ENCODE measurements around the gene PABPC1L. TPM values are rescaled to one million over a fixed set of nuclear protein-coding genes. Genes with fewer than 3 reads are reported as not detected.

PABPC1L gene
- total RNA-seq, 1 donor from 2014 or later, result 46.4 TPM

DNA sequence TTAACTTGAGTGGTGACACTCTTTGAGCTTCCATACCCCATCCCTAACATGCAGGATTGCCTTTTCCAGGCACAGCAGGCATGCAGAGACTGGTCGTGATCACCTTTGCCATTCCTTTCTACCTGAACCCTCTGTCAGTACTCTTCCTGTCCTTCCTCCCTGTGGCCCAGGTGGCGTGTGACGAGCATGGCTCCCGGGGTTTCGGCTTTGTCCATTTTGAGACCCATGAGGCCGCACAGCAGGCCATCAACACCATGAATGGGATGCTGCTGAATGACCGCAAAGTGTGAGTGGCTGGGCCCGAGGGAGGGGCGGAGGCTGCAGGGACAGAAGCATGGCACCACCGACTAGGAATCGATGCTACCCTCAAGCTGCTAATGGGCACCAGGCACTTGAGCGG is 6.7 kb downstream of the PABPC1L start:
- peaks cover 9% of the 10 kb centered on the region for H3K36me3 ChIP-seq
- no peak for ATAC-seq
- no peaks in the 10 kb centered on the region for H3K4me1 ChIP-seq
- no peak overlapping the region for H3K27ac ChIP-seq
- no peaks in the 10 kb centered on the region for H3K27me3 ChIP-seq
- H3K9me3 ChIP-seq, result no peaks in the 10 kb centered on the region
- no peak for DNase-seq
- no peak overlapping the region for H3K4me3 ChIP-seq
- intact Hi-C loops (cut with DNase I), result no loop called here
- TF ChIP-seq, protein P1, sequence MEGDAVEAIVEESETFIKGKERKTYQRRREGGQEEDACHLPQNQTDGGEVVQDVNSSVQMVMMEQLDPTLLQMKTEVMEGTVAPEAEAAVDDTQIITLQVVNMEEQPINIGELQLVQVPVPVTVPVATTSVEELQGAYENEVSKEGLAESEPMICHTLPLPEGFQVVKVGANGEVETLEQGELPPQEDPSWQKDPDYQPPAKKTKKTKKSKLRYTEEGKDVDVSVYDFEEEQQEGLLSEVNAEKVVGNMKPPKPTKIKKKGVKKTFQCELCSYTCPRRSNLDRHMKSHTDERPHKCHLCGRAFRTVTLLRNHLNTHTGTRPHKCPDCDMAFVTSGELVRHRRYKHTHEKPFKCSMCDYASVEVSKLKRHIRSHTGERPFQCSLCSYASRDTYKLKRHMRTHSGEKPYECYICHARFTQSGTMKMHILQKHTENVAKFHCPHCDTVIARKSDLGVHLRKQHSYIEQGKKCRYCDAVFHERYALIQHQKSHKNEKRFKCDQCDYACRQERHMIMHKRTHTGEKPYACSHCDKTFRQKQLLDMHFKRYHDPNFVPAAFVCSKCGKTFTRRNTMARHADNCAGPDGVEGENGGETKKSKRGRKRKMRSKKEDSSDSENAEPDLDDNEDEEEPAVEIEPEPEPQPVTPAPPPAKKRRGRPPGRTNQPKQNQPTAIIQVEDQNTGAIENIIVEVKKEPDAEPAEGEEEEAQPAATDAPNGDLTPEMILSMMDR (IDR thresholded peaks at IDR 0.05), result no peak

DNA sequence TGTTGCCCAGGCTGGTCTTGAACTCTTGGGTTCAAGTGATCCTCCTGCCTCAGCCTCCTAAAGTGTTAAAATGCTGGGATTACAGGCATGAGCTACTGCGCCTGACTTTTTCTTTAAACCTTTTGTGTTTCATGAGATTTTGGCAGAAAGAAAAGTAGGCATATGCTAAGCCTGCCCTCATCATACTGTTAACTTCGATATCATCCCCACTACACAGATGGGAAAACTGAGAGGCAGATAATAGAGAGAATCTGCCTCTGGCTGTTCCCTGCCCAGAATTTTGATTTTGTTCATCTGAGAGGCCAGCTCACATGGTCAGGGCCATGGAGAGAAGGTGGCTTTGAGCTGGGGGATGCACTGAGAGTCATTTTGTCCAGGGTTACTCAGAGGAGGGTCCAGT is 7.5 kb downstream of the PABPC1L start:
- peaks cover 11% of the 10 kb centered on the region for H3K36me3 ChIP-seq
- intact Hi-C loops (cut with DNase I), result no loop called here
- no peak for DNase-seq
- TF ChIP-seq, protein P1 (IDR thresholded peaks at IDR 0.05), result no peak
- no peak overlapping the region for H3K27ac ChIP-seq
- H3K4me1 ChIP-seq, result no peaks in the 10 kb centered on the region
- ATAC-seq, result no peak
- H3K4me3 ChIP-seq, result no peak overlapping the region
- H3K27me3 ChIP-seq, result no peaks in the 10 kb centered on the region
- no peaks in the 10 kb centered on the region for H3K9me3 ChIP-seq

DNA sequence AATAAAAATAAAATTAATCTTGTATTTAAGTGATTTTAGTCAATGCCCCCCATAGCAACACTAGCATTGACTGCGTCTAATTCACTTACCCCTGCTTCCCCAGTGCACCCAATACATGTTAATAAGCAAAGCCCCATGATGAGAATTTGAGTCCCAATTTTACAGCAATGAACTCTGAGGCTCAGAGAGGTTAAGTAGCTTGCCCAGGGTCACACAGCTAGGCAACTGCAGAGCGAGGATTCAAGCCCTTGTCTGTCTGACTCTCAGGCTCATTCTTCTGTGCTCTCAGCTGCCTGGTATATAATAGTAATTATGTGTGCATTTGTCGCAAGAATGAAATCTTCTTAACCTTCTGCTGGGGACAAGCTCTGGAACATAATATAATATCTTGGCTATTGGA is 8.5 kb downstream of the PABPC1L start:
- intact Hi-C loops (cut with DNase I), result no loop called here
- ATAC-seq, result no peak
- H3K36me3 ChIP-seq, result peaks cover 13% of the 10 kb centered on the region

DNA sequence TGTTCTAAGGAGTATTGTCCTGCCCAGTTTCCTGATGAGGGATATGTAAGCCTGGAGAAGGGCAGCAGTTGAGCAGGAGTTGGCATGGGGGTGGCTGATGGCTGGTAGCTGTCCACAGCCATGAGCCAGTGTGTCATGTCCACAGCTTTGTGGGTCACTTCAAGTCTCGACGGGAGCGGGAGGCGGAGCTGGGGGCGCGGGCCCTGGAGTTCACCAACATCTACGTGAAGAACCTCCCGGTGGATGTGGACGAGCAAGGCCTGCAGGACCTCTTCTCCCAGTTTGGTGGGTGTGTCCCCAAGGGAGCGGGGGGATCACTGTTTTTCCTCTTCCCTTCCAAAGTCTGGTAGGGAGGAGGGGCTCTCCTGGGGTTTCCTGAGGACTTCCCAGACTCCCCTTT is 8.9 kb downstream of the PABPC1L start:
- peaks cover 9% of the 10 kb centered on the region for H3K36me3 ChIP-seq
- no peak overlapping the region for H3K27ac ChIP-seq
- DNase-seq (no peak), ATAC-seq (no peak)
- intact Hi-C loops (cut with DNase I), result no loop called here
- no peak overlapping the region for H3K4me3 ChIP-seq
- TF ChIP-seq, protein P1 (IDR thresholded peaks at IDR 0.05), result no peak
- H3K9me3 ChIP-seq, result no peaks in the 10 kb centered on the region
- H3K4me1 ChIP-seq, result no peaks in the 10 kb centered on the region
- no peaks in the 10 kb centered on the region for H3K27me3 ChIP-seq

More for the DNA sequence above, 8.5 kb downstream of the PABPC1L start:
- TF ChIP-seq, protein P1 (IDR thresholded peaks at IDR 0.05), result no peak
- H3K4me3 ChIP-seq, result no peak overlapping the region
- DNase-seq, result no peak
- no peak overlapping the region for H3K27ac ChIP-seq
- H3K9me3 ChIP-seq, result no peaks in the 10 kb centered on the region
- H3K27me3 ChIP-seq, result no peaks in the 10 kb centered on the region
- no peaks in the 10 kb centered on the region for H3K4me1 ChIP-seq

DNA sequence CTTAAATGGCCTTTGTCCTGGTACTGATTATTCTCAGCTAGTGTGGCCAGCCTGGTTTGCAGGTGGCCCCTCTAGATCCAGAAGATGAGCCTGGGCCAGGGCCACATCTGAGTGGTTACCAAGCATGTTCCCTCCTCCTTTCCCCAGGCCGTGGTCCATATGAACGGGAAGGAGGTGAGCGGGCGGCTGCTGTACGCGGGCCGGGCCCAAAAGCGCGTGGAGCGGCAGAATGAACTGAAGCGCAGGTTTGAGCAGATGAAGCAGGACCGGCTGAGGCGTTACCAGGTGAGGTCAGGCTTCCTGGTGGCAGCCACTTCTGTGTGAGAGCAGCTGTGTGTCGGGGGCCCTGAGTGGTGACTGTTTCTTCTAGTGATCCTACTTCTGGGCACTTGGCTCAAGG is 11.6 kb downstream of the PABPC1L start:
- Histone ChIP-seq H3K4me3 (no peak overlapping the region), H3K27me3 (no peaks in the 10 kb centered on the region), H3K4me1 (no peaks in the 10 kb centered on the region), H3K27ac (no peak overlapping the region), H3K9me3 (no peaks in the 10 kb centered on the region), H3K36me3 (peaks cover 9% of the 10 kb centered on the region)
- intact Hi-C loops (cut with DNase I), result no loop called here
- TF ChIP-seq, protein P1 (IDR thresholded peaks at IDR 0.05), result no peak
- no peak for ATAC-seq
- no peak for DNase-seq

DNA sequence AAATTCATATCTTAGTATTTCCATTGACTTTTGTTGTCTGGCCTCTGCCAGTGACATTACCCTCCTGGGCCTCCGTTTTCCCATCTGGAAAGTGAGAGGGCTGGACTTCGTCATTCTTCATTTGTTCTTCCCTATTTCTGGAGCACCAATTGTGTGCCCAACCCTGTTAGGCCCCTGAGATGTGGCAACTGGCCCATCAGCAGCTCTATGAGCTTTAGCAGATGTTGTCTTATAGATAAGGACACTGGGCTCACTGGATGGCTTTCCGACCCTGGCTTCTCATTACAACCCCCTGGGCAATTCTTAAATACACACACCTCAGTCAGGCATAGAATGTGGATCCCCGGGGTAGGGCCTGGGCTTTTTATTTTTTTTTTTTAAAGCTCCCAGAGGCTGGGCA is 14.7 kb downstream of the PABPC1L start:
- Histone ChIP-seq H3K4me3 (no peak overlapping the region), H3K9me3 (no peaks in the 10 kb centered on the region), H3K4me1 (no peaks in the 10 kb centered on the region), H3K36me3 (peaks cover 9% of the 10 kb centered on the region), H3K27me3 (no peaks in the 10 kb centered on the region), H3K27ac (no peak overlapping the region)
- ATAC-seq, result no peak
- intact Hi-C loops (cut with DNase I), result no loop called here
- DNase-seq, result no peak
- TF ChIP-seq, protein P1 (IDR thresholded peaks at IDR 0.05), result no peak
